HCT116 (cell line): ENCODE data around the gene PRKAA1. TPM values are rescaled to one million over a fixed set of nuclear protein-coding genes. Genes with fewer than 3 reads are reported as not detected.

Experiments used
- ATAC-seq: fragments of 200-7000 bp; cut with Tn5 transposase; 2 replicates; pipeline ENCODE4 v1.9.1; 2020; ENCODE audit warnings: mild to moderate bottlenecking, moderate library complexity
- BruUV-seq: library from RNA; stranded (reverse); fragments of 400-500 nt; replicated peaks from 2 replicates; lab custom pipeline; 2021; lab: Mats Ljungman, UMichigan
- CTCF ChIA-PET: fragments of 300-600 bp; sonication (Branson Sonifier 250); formaldehyde crosslinking; loops from one replicate; lab custom pipeline; 2021; ENCODE audit warnings: antibody characterized with exemption; lab: Charles Lee
- POLR2A ChIA-PET: fragments of 300-600, 350-600 bp; sonication (Branson Sonifier 250); formaldehyde crosslinking; loops from one replicate; lab custom pipeline; 2021; ENCODE audit warnings: antibody characterized with exemption; lab: Charles Lee
- RAD21 ChIA-PET, 2 experiments: fragments of 300-600 bp; sonication (Branson Sonifier 250); formaldehyde crosslinking; loops; one replicate each; lab custom pipeline; 2023; ENCODE audit warnings: low total read pairs in 2 of 2; ENCODE audit not compliant: uncharacterized antibody in 2 of 2, unreplicated experiment in 2 of 2, low non-redundant PET in 1 of 2; lab: Charles Lee
- DNase-seq: peaks from one replicate; pipeline ENCODE4 v3.0.0-alpha.2; 2010; ENCODE audit warnings: low read depth, low spot score
- H2AFZ ChIP-seq: fragments of 200-600 bp; shearing (Covaris generic), sonication (generic); 2 replicates; pipeline ENCODE4 v1.6.1; 2017; ENCODE audit warnings: low read depth, mixed run types, mixed read lengths, antibody characterized with exemption, low read length; ENCODE audit not compliant: poor library complexity, severe bottlenecking
- H3K27ac ChIP-seq: 2 replicates; pipeline ENCODE4 v1.5.1; 2012; ENCODE audit warnings: low read depth, low read length
- H3K27me3 ChIP-seq: fragments of 200-600 bp; sonication (generic); 2 replicates; pipeline ENCODE4 v1.6.1; 2016; ENCODE audit warnings: mixed run types, low read length, mixed read lengths; ENCODE audit not compliant: insufficient read depth
- H3K36me3 ChIP-seq, 2 experiments: fragments of 200-500 bp in 1 of 2; fragments of 200-600 bp in 1 of 2; sonication (Bioruptor generic) in 1 of 2; sonication (generic) in 1 of 2; 2 replicates each; pipeline versions ENCODE4 v1.5.1 to v1.6.1; 2014 to 2016; ENCODE audit warnings: low read length in 2 of 2, inconsistent platforms in 1 of 2, mixed read lengths in 1 of 2, mixed run types in 1 of 2; ENCODE audit not compliant: insufficient read depth in 2 of 2, control insufficient read depth in 1 of 2
- H3K4me1 ChIP-seq, 2 experiments: fragments of 200-600 bp in 1 of 2; sonication (generic) in 1 of 2; 2 replicates each; pipeline versions ENCODE4 v1.5.1 to v1.6.1; 2012 to 2017; ENCODE audit warnings: low read length in 2 of 2, inconsistent platforms in 1 of 2, mild to moderate bottlenecking in 1 of 2, mixed read lengths in 1 of 2, mixed run types in 1 of 2, moderate library complexity in 1 of 2; ENCODE audit not compliant: insufficient read depth in 2 of 2, control insufficient read depth in 1 of 2
- H3K4me2 ChIP-seq: fragments of 200-600 bp; sonication (generic); 2 replicates; pipeline ENCODE4 v1.6.1; 2017; ENCODE audit warnings: mixed run types, low read length, mixed read lengths
- H3K4me3 ChIP-seq, 2 experiments: fragments of 200-600 bp in 1 of 2; sonication (generic) in 1 of 2; replicated peaks in 1 of 2; 2 replicates each; pipeline ENCODE4 v1.5.1; 2011 to 2016; ENCODE audit warnings: low read length in 2 of 2, control low read depth in 1 of 2, low read depth in 1 of 2, mild to moderate bottlenecking in 1 of 2, mixed read lengths in 1 of 2, mixed run types in 1 of 2
- H3K79me2 ChIP-seq: fragments of 200-600 bp; sonication (generic); 2 replicates; pipeline ENCODE4 v1.6.1; 2017; ENCODE audit warnings: mild to moderate bottlenecking, mixed run types, low read length, moderate library complexity, mixed read lengths; ENCODE audit not compliant: insufficient read depth
- H3K9ac ChIP-seq: fragments of 200-600 bp; sonication (generic); 2 replicates; pipeline ENCODE4 v1.6.1; 2016; ENCODE audit warnings: low read length, mixed read lengths
- H3K9me2 ChIP-seq: fragments of 200-600 bp; sonication (generic), shearing (Covaris generic); 2 replicates; pipeline ENCODE4 v1.6.1; 2017; ENCODE audit warnings: mixed run types, mild to moderate bottlenecking, moderate library complexity; ENCODE audit not compliant: insufficient read depth
- H3K9me3 ChIP-seq, 2 experiments: fragments of 200-500 bp in 1 of 2; fragments of 200-600 bp in 1 of 2; sonication (Bioruptor generic) in 1 of 2; sonication (generic) in 1 of 2; 2 replicates each; pipeline ENCODE4 v1.6.1; 2014 to 2017; ENCODE audit warnings: low read length in 2 of 2, mixed read lengths in 2 of 2, inconsistent platforms in 1 of 2, low read depth in 1 of 2, mild to moderate bottlenecking in 1 of 2, mixed run types in 1 of 2, moderate library complexity in 1 of 2; ENCODE audit not compliant: control insufficient read depth in 1 of 2, insufficient read depth in 1 of 2
- H4K20me1 ChIP-seq: fragments of 200-600 bp; sonication (generic), shearing (Covaris generic); 2 replicates; pipeline ENCODE4 v1.6.1; 2017; ENCODE audit warnings: mixed run types, mild to moderate bottlenecking, moderate library complexity; ENCODE audit not compliant: insufficient read depth
- CBX3 ChIP-seq: IDR thresholded peaks from 2 replicates; pipeline ENCODE4 v1.6.1; 2012; ENCODE audit warnings: low read depth
- ELF1 ChIP-seq: IDR thresholded peaks from 2 replicates; pipeline ENCODE4 v1.6.1; 2012; ENCODE audit warnings: low read depth, borderline replicate concordance
- EZH2phosphoT487 ChIP-seq: fragments of 200-600 bp; IDR thresholded peaks from 2 replicates; pipeline ENCODE4 v1.6.1; 2018; ENCODE audit warnings: antibody characterized with exemption, borderline replicate concordance
- JUND ChIP-seq: IDR thresholded peaks from 2 replicates; pipeline ENCODE4 v1.6.1; 2012
- POLR2AphosphoS5 ChIP-seq: IDR thresholded peaks from 2 replicates; pipeline ENCODE4 v1.6.1; 2011; ENCODE audit warnings: mild to moderate bottlenecking, low read depth, low read length, moderate library complexity
- RAD21 ChIP-seq: IDR thresholded peaks from 2 replicates; pipeline ENCODE4 v1.6.1; 2012; ENCODE audit warnings: low read depth, mild to moderate bottlenecking
- SIN3A ChIP-seq: IDR thresholded peaks from 2 replicates; pipeline ENCODE4 v1.6.1; 2012; ENCODE audit warnings: low read depth
- SRF ChIP-seq: IDR thresholded peaks from 2 replicates; pipeline ENCODE4 v1.6.1; 2012; ENCODE audit warnings: low read depth
- TCF7L2 ChIP-seq: IDR thresholded peaks from 2 replicates; pipeline ENCODE4 v1.7.0; 2011; ENCODE audit warnings: borderline replicate concordance, inconsistent platforms; ENCODE audit not compliant: insufficient read depth, insufficient read length; ENCODE audit errors: extremely low read depth
- YY1 ChIP-seq: IDR thresholded peaks from 2 replicates; pipeline ENCODE4 v1.6.1; 2011; ENCODE audit warnings: low read length, low read depth, moderate library complexity, mild to moderate bottlenecking; ENCODE audit not compliant: insufficient replicate concordance; ENCODE audit errors: extremely low read depth
- ZFX ChIP-seq: fragments of 450-650 bp; IDR thresholded peaks from 2 replicates; pipeline ENCODE4 v1.6.1; 2017
- intact Hi-C: fragments of 100-400 bp; cut with micrococcal nuclease; formaldehyde crosslinking; loops from 2 replicates; pipeline ENCODE4 v1.10.0; 2022
- total RNA-seq: library from RNA; stranded (reverse); gene quantifications from one replicate; pipeline ENCODE4 v1.2.1, GENCODE V29; 2021; ENCODE audit not compliant: unreplicated experiment
- TF ChIP-seq, protein P1 (sequence below): IDR thresholded peaks from 2 replicates; pipeline ENCODE4 v1.6.1; 2012; ENCODE audit warnings: low read depth
- TF ChIP-seq, protein P2 (sequence below), 3 experiments: fragments of 200-600 bp in 1 of 3; sonication (generic) in 1 of 3; IDR thresholded peaks in 2 of 3; conservative IDR thresholded peaks in 1 of 3; 2 replicates each; pipeline ENCODE4 v1.5.1; 2012 to 2017; ENCODE audit warnings: low read depth in 2 of 3, low read length in 2 of 3, antibody characterized with exemption in 1 of 3, borderline replicate concordance in 1 of 3, control low read depth in 1 of 3, mild to moderate bottlenecking in 1 of 3, mixed read lengths in 1 of 3, mixed run types in 1 of 3, moderate library complexity in 1 of 3; ENCODE audit not compliant: insufficient read depth in 1 of 3

The PRKAA1 gene
- total RNA-seq, 1 experiment from 2014 or later = 53.5 TPM

DNA sequence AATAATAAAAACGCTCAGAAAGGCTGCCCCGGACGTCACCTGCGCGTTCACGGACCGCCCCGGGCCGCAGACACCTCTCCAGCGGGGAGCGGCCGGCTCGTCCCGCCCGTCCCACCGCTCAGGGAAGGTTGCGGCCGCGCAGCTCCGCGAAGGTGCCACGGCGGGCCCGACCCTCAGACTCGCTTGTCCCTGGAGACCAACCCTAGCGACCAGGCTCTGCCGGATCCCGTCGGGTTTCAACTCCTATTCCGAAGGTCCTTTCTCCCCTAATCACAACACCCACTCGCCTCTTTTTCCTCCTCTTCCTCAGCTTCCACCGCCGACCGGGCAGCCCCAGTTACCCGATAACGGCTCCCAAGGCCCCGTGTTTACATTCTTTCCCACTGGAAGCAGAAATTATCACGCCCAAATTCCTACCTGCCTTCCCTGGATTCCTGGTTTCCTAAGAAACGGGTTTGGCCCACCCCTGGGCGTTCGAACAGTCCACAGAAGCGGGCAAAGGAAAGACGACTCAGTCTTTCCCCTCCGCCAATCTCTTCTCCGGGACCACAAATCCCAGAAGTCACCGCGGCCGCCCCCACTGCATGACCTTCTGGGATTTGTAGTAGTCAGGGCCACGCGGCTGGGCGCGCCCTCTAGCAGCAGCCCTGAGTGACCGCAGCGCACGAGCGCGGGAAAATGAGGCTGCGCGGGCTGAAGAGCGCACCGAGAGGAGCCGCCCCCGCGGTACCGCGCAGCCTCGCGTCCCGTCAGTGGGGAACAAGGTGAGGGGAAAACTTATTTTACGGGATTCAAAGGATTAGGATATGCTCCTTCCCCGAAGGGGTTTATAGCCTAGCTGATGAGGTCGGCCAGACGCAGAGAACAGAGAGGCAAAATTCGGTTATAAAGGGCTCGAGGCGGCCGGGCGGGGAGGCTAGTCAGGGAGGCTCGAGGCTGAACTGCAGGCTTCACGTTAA, 42.5 kb downstream of the PRKAA1 start, which contains the start of gene TTC33 (continued):
- TF ChIP-seq, protein P1, sequence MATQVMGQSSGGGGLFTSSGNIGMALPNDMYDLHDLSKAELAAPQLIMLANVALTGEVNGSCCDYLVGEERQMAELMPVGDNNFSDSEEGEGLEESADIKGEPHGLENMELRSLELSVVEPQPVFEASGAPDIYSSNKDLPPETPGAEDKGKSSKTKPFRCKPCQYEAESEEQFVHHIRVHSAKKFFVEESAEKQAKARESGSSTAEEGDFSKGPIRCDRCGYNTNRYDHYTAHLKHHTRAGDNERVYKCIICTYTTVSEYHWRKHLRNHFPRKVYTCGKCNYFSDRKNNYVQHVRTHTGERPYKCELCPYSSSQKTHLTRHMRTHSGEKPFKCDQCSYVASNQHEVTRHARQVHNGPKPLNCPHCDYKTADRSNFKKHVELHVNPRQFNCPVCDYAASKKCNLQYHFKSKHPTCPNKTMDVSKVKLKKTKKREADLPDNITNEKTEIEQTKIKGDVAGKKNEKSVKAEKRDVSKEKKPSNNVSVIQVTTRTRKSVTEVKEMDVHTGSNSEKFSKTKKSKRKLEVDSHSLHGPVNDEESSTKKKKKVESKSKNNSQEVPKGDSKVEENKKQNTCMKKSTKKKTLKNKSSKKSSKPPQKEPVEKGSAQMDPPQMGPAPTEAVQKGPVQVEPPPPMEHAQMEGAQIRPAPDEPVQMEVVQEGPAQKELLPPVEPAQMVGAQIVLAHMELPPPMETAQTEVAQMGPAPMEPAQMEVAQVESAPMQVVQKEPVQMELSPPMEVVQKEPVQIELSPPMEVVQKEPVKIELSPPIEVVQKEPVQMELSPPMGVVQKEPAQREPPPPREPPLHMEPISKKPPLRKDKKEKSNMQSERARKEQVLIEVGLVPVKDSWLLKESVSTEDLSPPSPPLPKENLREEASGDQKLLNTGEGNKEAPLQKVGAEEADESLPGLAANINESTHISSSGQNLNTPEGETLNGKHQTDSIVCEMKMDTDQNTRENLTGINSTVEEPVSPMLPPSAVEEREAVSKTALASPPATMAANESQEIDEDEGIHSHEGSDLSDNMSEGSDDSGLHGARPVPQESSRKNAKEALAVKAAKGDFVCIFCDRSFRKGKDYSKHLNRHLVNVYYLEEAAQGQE = no peak
- no peak for TF ChIP-seq JUND
- no peak for TF ChIP-seq EZH2phosphoT487
- peak; percentile 22 for TF ChIP-seq TCF7L2
- peak; percentile 76 for TF ChIP-seq ZFX

DNA sequence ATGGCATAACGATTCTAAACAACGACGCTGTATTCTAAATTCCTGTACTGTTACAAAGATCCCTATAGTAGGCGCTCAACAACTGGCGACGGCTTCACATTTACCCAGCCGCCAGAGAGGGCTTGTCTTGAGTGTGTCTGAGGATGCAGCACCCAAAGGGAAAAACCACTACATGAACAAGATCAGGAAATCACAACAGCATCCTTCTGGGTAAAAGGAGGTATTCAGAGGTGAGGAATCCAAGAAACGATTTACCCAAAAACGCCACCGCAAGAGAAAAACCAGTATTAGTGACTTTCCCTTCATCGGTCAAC, 43.1 kb downstream of the PRKAA1 start:
- Histone ChIP-seq H3K9ac (peak overlapping the region; percentile 78), H3K4me3 (peak overlapping the region; percentile 90 to 91), H3K9me3 (no peaks in the 10 kb centered on the region), H4K20me1 (no peaks in the 10 kb centered on the region), H3K79me2 (peaks cover 26% of the 10 kb centered on the region), H3K9me2 (no peaks in the 10 kb centered on the region), H3K27ac (peak overlapping the region; percentile 75), H3K4me2 (peak overlapping the region; percentile 84), H3K4me1 (peaks cover 4 to 15% of the 10 kb centered on the region in 2 experiments; a peak in 3 of 4 replicates), H3K27me3 (no peaks in the 10 kb centered on the region), H2AFZ (peak overlapping the region; percentile 37), H3K36me3 (no peaks in the 10 kb centered on the region; a peak in 1 of 4 replicates)
- ChIA-PET POLR2A (no interaction called here), CTCF (no interaction called here), RAD21 (interaction anchor here in 1 of 2 experiments (0.6 kb wide), 1 partner anchor 75 kb away, joined by 3 read pairs; no protein-coding TSS in a partner anchor)
- intact Hi-C loops = loop anchor here (1.0 to 2.0 kb wide), 2 partner anchors 43 to 124 kb away; partner anchors contain the start of gene PRKAA1
- peak; percentile 59 for DNase-seq
- BruUV-seq = no TSS peak
- peak; percentile 76 for ATAC-seq
- no peak; the same call in 1 of the 2 replicates for TF ChIP-seq SIN3A
- TF ChIP-seq POLR2AphosphoS5 = peak; percentile 36; the same call in 1 of the 2 replicates
- TF ChIP-seq, protein P2, sequence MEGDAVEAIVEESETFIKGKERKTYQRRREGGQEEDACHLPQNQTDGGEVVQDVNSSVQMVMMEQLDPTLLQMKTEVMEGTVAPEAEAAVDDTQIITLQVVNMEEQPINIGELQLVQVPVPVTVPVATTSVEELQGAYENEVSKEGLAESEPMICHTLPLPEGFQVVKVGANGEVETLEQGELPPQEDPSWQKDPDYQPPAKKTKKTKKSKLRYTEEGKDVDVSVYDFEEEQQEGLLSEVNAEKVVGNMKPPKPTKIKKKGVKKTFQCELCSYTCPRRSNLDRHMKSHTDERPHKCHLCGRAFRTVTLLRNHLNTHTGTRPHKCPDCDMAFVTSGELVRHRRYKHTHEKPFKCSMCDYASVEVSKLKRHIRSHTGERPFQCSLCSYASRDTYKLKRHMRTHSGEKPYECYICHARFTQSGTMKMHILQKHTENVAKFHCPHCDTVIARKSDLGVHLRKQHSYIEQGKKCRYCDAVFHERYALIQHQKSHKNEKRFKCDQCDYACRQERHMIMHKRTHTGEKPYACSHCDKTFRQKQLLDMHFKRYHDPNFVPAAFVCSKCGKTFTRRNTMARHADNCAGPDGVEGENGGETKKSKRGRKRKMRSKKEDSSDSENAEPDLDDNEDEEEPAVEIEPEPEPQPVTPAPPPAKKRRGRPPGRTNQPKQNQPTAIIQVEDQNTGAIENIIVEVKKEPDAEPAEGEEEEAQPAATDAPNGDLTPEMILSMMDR (IDR thresholded peaks at IDR 0.05 in 2 of 3, conservative IDR thresholded peaks at IDR 0.05 in 1 of 3; ENCODE audit: borderline replicate concordance in 1 of 3, insufficient read depth in 1 of 3, low read depth in 2 of 3, low read length in 2 of 3) = peak; percentile 57 to 69 (median 68); a peak in 5 of 6 replicates
- TF ChIP-seq RAD21 = peak; percentile 57
- TF ChIP-seq JUND = no peak
- no peak; the same call in 1 of the 2 replicates for TF ChIP-seq ELF1
- TF ChIP-seq, protein P1 = no peak
- TF ChIP-seq SRF = no peak
- peak; percentile 17 for TF ChIP-seq YY1
- TF ChIP-seq CBX3 = 0 out of 2 replicates have a peak, but pooled peaks have one; percentile 40
